HEK293T (cell line): ENCODE measurements around the gene CPLANE2.

Experiments
- FOXM1 ChIP-seq: fragments of 450-650 bp; IDR thresholded peaks from 2 replicates; pipeline ENCODE4 v1.6.1; 2017; ENCODE audit warnings: mild to moderate bottlenecking, borderline replicate concordance
- LEF1 ChIP-seq: fragments of 450-650 bp; IDR thresholded peaks from 2 replicates; pipeline ENCODE4 v1.6.1; 2017; ENCODE audit warnings: mild to moderate bottlenecking, borderline replicate concordance
- SP1 ChIP-seq: fragments of 450-650 bp; IDR thresholded peaks from 2 replicates; pipeline ENCODE4 v1.6.1; 2017
- SUZ12 ChIP-seq: fragments of 450-650 bp; IDR thresholded peaks from 2 replicates; pipeline ENCODE4 v1.6.1; 2016; ENCODE audit warnings: mild to moderate bottlenecking

GRCh38 chr1:16219968-16220500 is 16.9 kb downstream of the CPLANE2 start:
- no peak for TF ChIP-seq SUZ12
- no peak for TF ChIP-seq LEF1
- no peak for TF ChIP-seq SP1
- no peak for TF ChIP-seq FOXM1
